Heart left ventricle (tissue), 13 donors: ENCODE data around the gene ANXA3.

Source experiments
- CTCF ChIP-seq, 12 donors: fragments of 200-600 bp; sonication (generic) in 4 of 12; IDR thresholded peaks; one replicate each; pipeline versions ENCODE4 v1.5.0 to v1.8.0; 2018 to 2022; ENCODE audit warnings: antibody characterized with exemption in 12 of 12, mild to moderate bottlenecking in 5 of 12
- POLR2A ChIP-seq, 2 donors: fragments of 450-650 bp; IDR thresholded peaks; one replicate each; pipeline ENCODE4 v1.6.1; 2017; ENCODE audit warnings: antibody characterized with exemption in 2 of 2, mild to moderate bottlenecking in 2 of 2, moderate library complexity in 2 of 2
- donor health status: ischemic (EF 13 %, LVEDD 7.1; RV severe dilation, severe dysfunction).
- donor health status: DM: no; HTN: yes; CAD: no.
- donor health status: DM: no; HTN: no; CAD: no.
- donor health status: ischemic (EF 25% LVEDD 6.9; RV normal size, moderate dysfunction).
- donor health status: ischemic (EF 25% LVEDD 5.7; RV mildly dilated, moderate dysfunction).
- donor health status: ischemic (EF 35%, LVEDD 5.7; RV mildly dilated, moderate dysfunction).
- donor health status: nonischemic (EF 11% LVEDD 7.7; RV severe dilation, severe dysfunction).
- donor health status: DM: yes; HTN: yes; CAD: no.
- donor health status: PGD.
- donor health status: ischemic (EF 29% LVEDD 5.4; RV normal size, mild dysfunction).
- donor health status: nonischemic (EF 23%, LVEDD 6.1; RV moderate dilation, normal function).

DNA sequence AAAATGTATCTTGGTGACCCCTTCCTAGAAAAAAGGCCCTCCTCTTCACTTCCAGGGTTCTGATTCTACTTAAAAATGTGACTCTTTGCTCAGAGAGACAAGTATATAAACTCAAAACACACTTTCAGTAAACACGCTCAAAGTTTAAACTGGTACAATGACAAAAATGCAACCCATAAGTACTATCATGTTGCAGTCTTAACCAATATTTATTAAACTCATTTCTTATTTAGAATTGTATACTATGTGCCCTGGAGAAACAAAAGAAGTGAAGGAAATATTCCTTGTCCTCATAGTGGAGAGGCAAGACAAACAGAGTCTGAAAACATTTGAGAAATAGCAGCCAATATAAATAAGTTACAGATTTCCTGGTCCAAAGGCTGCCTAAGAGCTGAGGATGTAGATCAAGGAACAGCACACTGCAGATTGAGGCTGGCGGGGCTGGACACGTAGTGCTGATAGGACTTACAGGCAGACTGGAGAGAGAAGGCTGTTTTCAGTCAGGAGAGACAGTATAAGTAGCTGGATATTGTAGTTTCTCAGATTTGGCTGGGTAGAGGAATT, 39.1 kb upstream of the ANXA3 start:
- TF ChIP-seq POLR2A (IDR thresholded peaks at IDR 0.05) (no peak), CTCF (IDR thresholded peaks at IDR 0.05) (no peak)
